ENCODE data around the gene ACSF2. TPM values are rescaled to one million over a fixed set of nuclear protein-coding genes. Genes with fewer than 3 reads are reported as not detected.

ACSF2 gene
- total RNA-seq, 1 donor from 2014 or later = 148 TPM

DNA sequence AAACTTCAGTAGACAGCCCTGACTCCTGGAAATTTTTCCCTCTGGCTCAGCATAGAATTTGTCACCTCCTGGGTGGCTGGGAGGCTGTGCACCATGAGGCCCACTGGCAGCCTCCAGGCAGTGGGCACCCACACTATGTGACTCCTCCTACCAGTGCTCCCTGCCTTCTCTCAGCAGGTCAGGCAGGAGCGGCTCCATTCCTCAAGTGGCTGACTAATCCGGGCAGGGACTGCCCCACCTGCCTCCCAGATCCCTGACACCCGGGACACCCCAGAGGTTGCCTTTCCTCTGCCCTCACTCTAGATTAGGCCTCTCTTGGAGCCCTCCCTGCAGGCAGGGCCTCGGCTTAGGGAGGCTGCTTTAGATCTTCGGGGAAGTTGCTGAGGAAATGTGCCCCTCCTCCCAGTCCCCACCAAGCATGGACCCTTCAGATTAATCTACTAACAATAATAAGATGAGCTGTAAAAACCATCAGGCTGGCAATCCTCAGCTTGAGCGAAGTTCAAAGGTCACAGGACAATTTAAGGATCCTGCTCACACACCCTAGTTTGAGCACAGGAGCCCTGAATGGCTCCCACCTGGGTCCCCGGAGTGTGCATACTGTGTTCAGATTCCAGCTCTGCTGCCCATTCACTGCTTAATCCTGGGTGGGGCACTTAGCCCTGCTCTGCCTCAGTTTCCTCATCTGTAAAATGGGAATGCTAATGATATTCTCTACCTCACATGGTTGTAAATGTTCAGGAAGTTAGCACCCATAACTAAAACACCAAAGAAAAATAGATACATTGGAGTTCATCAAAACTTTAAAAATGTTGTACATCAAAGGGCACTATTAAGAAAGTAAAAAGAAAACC is 72.2 kb downstream of the ACSF2 start:
- no peak for DNase-seq (ENCODE audit: low spot score)

DNA sequence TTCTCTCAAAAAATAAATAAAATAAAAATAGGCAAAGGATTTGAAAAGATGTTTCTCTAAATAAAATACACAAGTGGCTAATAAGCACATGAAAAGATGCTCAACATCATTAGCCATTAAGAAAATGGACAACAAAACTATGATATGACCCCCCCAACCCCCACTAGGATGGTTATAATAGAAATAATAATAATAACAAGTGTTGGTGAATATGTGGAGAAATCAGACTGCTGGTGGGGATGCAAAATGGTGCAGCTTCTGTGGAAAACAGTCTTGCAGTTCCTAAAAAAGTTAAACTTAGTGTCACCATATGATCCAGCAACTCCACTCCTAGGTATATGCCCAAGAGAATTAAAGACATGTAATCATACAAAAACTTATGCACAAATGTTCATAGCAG is 73.3 kb downstream of the ACSF2 start:
- no peak for DNase-seq (ENCODE audit: low spot score)

DNA sequence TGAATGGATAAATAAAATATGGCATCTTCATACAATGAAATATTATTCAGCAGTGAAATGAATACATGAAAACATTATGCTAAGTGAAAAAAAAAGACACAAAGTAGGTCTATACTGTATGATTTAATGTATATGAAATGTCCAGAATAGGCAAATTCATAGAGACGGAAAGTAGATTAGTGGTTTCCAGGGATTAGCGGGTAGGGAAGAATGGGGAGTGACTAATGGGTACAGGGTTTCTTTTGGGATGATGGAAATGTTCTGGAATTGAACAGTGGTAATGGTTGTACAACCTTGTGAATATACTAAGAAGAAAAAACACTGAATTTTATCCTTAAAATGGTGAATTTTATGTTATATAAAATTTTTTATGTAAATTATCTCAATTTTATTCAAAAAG is 73.7 kb downstream of the ACSF2 start:
- no peak for DNase-seq (ENCODE audit: low spot score)

DNA sequence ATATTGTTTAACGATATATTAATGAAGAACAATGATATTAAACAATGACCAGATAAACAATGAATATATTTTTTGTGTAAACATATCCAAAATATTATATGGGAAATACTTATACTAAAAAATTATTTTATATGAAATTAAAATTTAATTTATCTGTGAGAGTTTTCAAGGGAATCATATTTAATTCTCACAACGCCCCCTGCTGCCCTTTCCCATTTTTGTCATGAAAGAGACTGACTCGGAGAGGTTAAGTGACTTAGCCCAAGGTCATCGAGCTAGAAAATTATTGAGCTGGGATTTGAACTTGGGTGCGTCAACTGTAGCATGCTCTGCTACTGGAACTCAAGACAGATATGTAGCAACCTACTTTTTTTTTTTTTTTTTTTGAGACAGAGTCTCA is 75.0 kb downstream of the ACSF2 start:
- DNase-seq (ENCODE audit: low spot score) = no peak

DNA sequence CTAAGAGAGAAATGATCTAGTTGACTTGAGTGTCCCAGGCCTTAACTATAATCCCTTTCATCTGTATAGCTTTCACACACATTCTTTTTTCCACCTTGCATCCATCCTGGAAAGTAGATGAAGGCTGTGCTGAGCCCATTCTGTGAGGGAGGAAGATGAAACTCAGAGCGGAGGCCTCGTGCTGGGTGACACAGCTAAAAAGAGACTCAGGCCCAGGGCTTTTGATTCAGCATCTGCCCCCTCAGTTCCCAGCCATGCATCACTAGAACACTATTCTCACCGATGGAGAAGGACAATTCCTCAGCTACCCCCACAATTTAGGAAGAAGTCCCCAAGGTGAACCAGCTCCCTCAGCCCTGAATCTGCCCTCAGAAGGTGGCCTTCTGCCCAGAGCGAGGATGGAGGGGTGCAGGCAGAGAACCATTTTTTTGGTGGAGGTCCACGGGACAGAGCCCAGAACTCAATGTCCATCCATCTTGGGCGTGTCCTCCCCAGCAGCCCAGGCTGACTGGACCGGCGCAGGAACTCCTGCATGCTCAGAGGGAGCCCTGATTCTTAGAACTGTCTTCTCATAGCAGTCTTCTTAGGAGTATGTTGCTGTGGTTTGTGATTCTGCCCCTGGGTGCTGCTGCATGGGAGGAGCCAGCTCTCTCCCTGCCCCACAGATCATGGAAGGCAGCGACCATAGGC is 76.4 kb downstream of the ACSF2 start:
- DNase-seq (ENCODE audit: low spot score) = no peak

DNA sequence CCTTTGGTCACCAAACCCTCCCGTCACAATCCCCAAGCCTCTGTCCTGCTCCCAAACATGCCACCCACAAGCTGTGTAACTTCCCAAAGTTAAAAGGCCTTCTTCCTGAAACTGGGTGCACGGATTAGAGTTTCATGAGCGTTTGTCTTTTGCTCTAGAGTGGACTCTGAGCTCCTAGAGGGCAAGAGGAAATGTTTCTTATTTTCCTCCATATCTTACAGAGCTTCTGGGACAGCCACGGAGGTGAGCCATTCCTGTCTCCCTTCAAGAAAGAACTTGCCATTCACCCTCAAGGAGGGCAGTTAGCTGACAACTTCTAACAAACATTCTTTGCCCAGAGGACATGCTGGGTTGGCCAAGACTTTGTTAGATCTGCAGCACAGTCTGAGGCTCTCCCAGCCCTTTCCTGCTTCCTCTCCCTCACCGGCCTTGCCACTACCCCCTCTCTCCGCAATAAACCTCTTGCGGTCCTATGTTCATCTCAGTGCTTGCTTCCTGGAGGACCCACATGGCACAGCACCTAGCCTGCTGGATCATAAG is 79.6 kb downstream of the ACSF2 start:
- DNase-seq (ENCODE audit: low spot score) = no peak

DNA sequence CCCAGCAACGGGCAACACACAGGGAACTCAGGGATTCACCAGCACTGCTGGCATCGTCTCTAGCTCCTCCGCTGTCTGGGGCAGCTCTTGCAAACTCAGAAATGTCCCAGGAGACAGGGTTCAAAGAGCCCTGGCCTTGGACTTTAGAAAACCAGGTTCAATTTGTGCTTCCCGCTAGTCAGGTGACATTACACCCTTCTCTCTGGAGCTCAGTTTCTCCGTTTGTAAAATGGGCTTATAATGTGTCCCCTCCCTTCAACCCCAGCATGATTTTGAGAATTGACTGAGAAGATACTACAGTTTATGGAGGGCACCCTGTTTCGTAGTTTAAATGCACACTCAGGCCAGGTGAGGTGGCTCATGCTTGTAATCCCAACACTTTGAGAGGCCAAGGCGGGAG is 80.3 kb downstream of the ACSF2 start:
- DNase-seq (ENCODE audit: low spot score) = no peak

DNA sequence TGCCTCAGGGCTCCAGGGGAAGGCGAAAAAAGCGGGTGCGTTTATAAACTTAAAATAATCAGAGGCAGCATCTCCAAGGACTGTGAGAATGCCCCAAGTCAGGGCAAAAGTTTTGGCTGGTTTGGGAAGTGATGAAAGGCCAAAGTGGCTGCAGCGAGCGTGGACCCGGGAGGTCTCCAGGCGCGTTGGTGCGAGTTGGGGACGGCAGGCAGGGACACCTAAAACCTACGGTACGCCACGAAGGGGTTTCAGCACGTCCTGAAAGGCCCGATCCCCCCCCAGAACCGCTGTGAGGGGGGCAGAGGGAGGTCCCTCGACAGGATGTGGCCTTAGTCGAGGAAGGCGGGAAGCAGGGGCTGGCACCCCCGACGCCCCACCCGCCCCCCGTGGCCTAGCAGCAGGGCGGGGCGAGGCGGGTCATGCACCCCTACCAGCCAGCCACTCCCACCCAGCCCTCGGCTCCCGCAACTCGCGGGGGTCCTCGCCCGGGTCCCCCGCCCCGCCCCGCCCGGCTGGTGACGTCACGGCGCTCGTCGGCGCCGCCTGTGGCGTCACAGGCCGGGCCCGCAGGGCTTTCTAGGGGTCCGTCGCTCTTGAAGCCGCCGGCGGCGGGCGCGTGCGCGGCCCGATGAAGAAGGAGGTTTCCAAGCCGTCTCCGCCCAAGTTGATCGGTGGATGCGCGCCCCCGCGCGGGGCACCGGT is 82.0 kb downstream of the ACSF2 start, which contains the start of gene MYCBPAP:
TSS of gene MYCBPAP (plus strand) at position 569 of the 702 bp plus-strand sequence. CDS start 236 bp downstream, outside the sequence.
- peak; percentile 94 for DNase-seq (ENCODE audit: low spot score)

DNA sequence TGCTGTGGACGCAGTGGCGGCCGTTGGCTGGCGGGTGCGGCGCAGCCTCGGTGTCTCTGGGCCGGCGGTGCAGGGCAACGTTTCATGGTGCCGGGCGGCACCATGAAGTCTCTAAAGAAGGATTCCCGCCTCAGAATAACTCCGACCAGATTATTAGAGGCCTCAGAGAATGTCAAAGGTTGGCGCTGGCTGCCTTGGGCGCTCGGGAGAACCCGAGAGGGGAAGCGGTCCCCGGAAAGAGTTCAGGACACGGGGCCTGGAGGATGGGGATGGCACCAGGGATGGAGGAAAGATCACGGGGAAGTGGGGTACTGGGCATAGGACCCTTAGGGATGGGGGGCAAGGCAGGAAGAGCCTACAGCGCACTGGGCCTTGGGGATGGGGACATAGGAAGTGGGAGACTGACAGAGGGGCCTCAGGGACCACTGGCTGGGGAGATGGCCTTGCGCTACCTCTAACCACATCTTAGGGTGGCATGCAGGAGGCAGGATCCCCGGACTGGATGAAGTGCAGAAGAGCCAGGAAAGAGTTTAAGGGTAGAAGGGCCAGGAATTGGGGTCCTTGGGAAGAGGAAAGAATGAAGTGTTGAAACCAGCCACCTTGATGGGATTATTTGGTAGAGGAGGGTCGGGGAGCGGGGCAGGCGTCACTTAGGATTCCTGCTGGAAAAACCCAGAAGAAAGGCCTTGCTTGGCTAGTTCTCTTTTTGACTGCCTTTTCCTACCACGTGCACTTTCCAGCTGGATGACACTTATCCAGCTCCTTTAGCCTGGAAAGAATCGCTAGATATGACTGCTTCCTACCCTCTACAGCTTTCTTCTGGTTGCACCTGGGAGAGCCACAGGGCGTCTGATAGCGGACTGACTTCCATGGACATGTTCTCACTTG is 82.8 kb downstream of the ACSF2 start:
- DNase-seq (ENCODE audit: low spot score) = no peak

DNA sequence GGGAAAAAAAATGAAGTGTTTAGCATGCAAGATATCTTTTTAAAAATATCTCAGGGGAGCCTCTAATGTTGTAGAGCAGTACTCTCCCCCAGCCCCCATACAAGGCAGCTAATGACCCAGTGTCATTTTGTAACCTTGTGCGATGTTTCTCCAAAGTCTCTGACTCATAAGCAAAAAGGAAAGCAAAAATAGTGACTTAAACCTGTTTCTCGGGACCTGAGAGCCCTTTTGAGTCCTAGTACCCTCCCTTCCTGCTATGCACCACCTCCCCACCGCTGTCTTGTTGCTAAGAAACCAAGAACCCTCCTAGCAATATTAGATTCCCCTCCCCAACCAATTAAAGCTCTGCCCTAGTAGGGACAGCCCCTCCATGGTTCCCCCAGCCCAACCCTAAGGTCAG is 85.0 kb downstream of the ACSF2 start:
- DNase-seq (ENCODE audit: low spot score) = no peak

DNA sequence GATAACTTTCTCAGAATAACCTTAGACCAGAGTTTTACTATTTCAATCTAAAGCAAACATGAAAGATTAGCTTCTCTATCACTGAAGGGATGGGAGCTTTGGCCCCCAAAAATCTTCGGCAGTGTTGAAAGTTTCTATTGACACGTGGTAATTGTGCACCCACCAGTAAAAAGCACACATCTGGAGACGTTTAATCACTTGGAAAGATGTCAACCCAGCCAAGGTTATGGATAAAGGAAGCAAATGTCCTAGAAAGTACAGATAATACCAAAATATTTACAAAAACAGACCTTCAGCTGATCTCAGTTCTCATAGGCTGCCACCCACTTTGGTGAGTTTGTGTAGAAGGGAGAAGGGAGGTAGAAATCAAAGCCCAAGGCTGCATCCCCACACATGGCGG is 87.5 kb downstream of the ACSF2 start:
- no peak for DNase-seq (ENCODE audit: low spot score)

DNA sequence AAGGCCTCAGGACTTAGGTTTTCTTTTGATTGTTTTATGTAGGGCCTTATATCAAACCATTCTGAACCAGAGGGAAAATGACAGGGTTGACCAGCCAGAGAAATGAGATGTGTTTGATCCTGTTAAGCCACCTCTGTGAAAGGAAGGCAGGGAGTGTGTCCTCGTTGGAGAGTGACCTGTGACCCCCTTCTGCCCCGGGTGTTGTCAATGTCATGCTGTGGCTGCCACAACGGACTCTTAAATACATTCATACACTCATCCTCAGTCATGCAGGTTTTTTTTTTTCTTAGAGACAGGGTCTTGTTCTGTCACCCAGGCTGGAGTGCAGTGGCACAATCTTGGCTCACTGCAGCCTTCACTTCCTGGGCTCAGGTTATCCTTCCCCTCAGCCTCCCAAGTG is 88.4 kb downstream of the ACSF2 start:
- no peak for DNase-seq (ENCODE audit: low spot score)

DNA sequence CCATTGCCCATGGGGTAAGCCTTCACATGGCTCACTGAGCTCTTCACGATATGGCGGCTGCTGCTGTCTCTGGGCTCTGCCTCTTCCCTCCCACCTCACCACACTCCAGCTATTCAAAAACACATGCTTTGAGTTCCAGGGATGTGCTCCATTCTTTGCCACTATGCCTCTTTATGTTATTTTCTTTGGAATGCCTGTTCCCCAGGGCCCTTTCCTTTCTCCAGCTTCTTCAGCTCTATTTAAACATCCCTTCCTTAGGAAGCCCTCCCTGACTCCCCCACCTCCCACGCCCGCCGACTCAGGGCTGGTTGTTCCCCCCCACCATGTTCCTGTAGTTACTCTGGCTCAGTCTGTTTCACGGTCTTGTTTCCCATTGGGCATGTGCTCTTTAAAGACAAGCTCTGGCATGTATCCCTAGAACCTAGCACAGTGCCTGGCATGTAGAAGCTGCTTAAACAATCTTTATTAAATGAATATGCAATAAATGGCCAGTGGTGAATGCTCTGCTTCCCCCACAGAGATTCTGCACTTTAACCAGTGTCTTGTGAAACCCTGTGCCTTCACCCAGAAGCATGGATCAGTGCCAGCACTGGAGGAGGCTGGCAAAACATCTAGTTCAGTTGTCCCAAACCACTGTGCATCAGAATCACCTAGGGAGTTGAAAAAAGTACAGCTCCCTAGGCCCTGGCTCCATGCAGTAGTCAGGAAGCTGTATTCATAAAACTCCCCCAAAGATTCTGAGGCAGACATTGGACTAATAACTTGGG is 89.1 kb downstream of the ACSF2 start:
- no peak for DNase-seq (ENCODE audit: low spot score)

DNA sequence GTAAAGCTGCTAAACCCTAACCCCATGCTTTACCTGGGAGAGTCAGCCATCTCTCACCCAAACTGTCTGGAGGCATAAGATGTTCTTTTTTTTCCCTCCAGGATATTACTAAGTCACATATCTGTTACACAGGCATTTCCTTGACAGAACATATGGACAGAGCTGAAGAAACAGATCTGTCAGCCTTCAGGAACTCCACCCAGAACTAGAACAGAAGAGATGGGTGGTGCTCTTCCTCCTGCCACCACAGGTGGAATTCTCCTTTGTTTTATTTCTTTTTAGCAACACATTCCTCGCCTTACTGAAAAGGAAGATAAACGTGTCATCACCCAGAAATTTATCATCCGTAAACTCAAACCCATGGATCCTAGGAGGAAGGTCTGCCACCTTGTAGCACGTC is 91.0 kb downstream of the ACSF2 start:
- DNase-seq (ENCODE audit: low spot score) = no peak

DNA sequence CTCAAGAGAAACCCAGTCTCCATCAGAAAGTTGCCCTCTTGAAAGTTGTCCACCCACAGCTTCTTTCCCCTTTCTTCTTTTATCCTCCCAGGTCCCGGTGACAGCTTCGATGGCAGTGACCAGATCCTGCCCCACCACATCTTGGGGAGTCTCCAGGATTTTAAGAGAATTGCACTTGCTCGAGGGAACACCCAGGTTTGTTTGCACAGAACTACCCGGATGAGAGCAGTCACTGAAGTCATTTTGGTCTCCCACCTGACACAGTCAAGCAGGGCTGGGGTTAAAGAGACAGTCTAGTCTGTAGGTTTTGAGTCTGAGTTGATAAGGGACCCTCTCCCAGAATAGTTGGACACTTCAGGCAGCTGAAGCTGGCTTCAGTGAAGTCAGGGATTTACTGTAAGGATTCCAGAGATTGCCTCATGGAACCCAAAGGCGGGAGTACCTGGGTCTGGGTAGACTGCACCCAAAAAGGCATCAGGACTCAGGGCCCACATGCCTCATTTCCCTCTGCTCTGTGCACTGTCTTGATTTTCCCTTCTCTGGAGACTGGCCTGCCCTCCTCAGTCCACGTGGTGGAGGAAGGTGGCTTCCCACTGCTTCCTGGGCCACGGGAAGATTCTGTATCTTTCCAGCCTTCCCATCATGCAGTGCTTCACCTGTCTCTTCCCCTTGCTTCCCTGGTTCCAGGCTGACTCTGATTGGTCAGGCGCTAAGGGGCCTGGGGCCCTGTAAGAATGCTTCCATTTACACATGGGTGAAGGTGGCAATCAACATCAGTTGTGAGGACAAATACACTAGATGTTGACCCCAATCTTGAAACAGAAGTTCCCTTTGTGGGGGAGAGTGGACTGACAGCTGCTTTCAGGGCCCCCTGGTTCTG is 91.7 kb downstream of the ACSF2 start:
- DNase-seq (ENCODE audit: low spot score) = no peak

DNA sequence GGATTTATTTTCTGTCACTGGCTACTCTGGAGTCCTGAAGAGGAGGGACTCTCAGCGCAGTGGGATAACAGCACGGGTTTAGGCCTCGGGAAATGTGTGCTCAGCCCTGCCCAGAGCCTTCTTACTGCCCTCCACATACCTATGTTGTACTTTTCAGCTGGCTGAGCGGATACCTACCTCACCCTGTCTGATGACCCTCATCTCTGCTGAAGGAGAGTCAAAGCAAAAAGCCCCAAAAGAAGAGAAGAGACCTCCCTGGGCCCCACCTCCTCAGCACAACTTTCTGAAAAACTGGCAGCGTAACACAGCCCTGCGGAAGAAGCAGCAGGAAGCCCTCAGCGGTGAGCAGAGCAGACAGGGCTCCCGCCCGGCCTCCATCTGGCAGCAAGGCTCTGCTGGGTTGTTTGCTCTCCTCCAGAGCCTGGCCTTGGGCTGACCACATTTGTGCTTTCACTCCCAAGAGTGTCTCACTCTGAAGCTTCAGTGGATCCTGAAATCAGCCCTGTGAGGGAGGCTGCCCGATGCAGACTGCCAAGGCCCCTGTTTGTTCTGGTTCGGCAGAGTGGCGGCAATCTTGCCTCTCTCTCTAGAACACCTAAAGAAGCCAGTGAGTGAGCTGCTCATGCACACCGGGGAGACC is 92.5 kb downstream of the ACSF2 start:
- no peak for DNase-seq (ENCODE audit: low spot score)

DNA sequence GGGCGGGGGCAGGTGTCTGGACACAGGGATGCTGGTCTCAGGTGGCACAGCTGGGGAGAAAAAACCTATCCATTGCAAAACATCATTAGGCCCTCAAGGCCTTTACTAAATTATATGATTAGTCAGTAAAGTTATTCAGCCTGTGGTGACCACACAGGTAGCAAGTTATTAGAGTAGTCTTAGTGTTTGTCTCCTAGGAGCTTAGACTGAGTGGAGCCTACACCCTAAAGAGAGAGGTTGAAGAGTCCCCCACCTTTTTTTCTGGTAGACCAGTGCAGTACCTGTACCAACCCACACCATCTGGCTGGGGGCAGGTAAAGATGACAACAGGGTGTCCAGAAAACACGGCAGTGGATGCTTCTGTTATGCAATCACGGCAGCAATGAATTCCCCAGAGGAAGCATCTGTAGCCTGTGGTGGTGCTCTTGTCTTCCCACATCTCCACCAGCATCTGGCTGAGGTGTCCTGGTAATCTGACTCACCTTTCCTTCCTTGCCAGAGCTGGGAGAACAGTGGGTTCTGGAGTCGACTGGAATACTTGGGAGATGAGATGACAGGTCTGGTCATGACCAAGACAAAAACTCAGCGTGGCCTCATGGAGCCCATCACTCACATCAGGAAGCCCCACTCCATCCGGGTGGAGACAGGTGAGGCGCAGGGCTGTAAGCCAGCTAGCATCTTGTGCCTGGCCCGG is 93.3 kb downstream of the ACSF2 start:
- DNase-seq (ENCODE audit: low spot score) = no peak

DNA sequence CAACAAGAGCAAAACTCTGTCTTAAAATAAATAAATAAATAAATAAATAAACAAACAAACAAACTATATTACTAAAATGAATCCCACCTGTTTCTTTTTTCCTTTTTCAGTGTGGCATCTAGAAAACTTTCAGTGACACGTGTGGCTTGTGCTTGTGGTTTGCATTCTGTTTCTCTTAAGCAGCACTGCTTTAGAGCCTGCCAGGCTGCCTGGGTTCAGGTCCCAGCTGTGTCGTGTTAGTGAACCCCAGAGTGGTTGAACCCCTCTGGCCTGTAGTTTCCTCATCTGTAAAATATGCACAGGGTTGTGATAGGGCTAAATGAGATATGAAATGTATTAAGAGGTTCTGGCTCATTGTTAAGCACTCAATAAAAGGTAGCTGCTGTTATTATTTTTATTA is 94.5 kb downstream of the ACSF2 start:
- DNase-seq (ENCODE audit: low spot score) = no peak
